HG03066 (cell line): ENCODE results near the gene RAB31.

Experiments
- ATAC-seq: cut with Tn5 transposase; IDR thresholded peaks from one replicate; pipeline ENCODE4 v1.9.1; 2021; ENCODE audit warnings: low read depth; ENCODE audit not compliant: unreplicated experiment

Gene RAB31

GRCh38 chr18:9809697-9810096 is 101.6 kb downstream of the RAB31 start:
- no peak for ATAC-seq

GRCh38 chr18:9810299-9810698 is 102.2 kb downstream of the RAB31 start:
- ATAC-seq: no peak

- no peak for ATAC-seq
Measured at GRCh38 chr18:9810994-9811705, 103.0 kb downstream of the RAB31 start.

- no peak for ATAC-seq
Measured at GRCh38 chr18:9811978-9812377, 103.9 kb downstream of the RAB31 start.

GRCh38 chr18:9814431-9814830 is 106.3 kb downstream of the RAB31 start:
- ATAC-seq: no peak

GRCh38 chr18:9817286-9817685 is 109.2 kb downstream of the RAB31 start:
- no peak for ATAC-seq

- ATAC-seq: no peak
Measured at GRCh38 chr18:9817725-9818422, 109.8 kb downstream of the RAB31 start.

GRCh38 chr18:9818423-9818734 is 110.3 kb downstream of the RAB31 start:
- ATAC-seq: no peak

GRCh38 chr18:9820127-9820526 is 112.0 kb downstream of the RAB31 start:
- ATAC-seq: no peak

- no peak for ATAC-seq
Measured at GRCh38 chr18:9820719-9821118, 112.6 kb downstream of the RAB31 start.

GRCh38 chr18:9822587-9823185 is 114.6 kb downstream of the RAB31 start:
- no peak for ATAC-seq

- ATAC-seq: no peak
Measured at GRCh38 chr18:9823805-9824473, 115.8 kb downstream of the RAB31 start.

GRCh38 chr18:9824474-9824832 is 116.4 kb downstream of the RAB31 start:
- ATAC-seq: no peak

- no peak for ATAC-seq
Measured at GRCh38 chr18:9824952-9825371, 116.9 kb downstream of the RAB31 start.

- ATAC-seq: no peak
Measured at GRCh38 chr18:9825571-9826073, 117.5 kb downstream of the RAB31 start.

GRCh38 chr18:9826685-9827084 is 118.6 kb downstream of the RAB31 start:
- ATAC-seq: no peak

GRCh38 chr18:9827211-9827792 is 119.2 kb downstream of the RAB31 start:
- no peak for ATAC-seq

- ATAC-seq: no peak
Measured at GRCh38 chr18:9827793-9828505, 119.8 kb downstream of the RAB31 start.

GRCh38 chr18:9828506-9829396 is 120.7 kb downstream of the RAB31 start:
- ATAC-seq: no peak

- ATAC-seq: no peak
Measured at GRCh38 chr18:9829397-9829712, 121.3 kb downstream of the RAB31 start.
